GM20000 (cell line): ENCODE data around the gene BFSP1.

Experiments used
- DNase-seq: peaks from one replicate; pipeline ENCODE4 v3.0.0; 2012; ENCODE audit warnings: low spot score
- TF ChIP-seq, protein P1 (sequence below): IDR thresholded peaks from 2 replicates; pipeline ENCODE4 v1.5.1; 2012; ENCODE audit warnings: mild to moderate bottlenecking, control low read depth; ENCODE audit errors: extremely low read depth, missing control alignments

Gene BFSP1

GRCh38 chr20:17556837-17557674 is 25.9 kb upstream of the BFSP1 start:
- TF ChIP-seq, protein P1, sequence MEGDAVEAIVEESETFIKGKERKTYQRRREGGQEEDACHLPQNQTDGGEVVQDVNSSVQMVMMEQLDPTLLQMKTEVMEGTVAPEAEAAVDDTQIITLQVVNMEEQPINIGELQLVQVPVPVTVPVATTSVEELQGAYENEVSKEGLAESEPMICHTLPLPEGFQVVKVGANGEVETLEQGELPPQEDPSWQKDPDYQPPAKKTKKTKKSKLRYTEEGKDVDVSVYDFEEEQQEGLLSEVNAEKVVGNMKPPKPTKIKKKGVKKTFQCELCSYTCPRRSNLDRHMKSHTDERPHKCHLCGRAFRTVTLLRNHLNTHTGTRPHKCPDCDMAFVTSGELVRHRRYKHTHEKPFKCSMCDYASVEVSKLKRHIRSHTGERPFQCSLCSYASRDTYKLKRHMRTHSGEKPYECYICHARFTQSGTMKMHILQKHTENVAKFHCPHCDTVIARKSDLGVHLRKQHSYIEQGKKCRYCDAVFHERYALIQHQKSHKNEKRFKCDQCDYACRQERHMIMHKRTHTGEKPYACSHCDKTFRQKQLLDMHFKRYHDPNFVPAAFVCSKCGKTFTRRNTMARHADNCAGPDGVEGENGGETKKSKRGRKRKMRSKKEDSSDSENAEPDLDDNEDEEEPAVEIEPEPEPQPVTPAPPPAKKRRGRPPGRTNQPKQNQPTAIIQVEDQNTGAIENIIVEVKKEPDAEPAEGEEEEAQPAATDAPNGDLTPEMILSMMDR = no peak
- DNase-seq = no peak

DNA sequence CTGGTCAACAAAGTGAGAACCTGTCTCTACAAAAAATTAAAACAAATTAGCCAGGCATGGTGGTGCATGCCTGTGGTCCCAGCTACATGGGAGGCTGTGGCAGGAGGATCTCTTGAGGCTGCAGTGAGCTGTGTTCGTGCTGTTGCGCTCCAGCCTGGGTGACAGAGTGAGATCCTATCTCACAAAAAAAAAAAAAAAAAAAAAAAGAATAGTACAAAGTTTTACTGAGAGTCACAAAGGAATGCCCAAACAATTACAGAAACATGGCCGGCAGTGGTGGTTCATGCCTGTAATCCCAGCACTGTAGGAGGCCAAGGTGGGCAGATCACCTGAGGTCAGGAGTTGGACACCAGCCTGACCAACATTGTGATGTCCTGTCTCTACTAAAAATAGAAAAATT is 23.9 kb upstream of the BFSP1 start:
- DNase-seq = no peak
- TF ChIP-seq, protein P1 = no peak

DNA sequence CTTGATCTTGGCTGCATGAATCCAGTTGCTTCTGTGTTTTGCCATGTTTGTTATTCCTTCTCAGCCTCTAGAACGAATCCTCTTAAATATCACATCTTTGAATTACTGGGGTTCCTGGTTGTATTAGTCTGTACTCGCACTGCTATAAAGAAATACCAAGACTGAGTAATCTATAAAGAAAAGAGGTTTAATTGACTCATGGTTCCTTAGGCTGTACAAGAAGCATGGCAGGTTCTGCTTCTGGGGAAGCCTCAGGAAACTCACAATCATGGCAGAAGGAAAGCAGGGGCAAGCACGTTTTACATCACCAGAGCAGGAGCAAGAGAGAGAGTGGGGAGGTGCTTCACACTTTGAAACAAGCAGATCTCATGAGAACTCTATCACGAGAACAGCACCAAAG is 18.0 kb upstream of the BFSP1 start:
- no peak for DNase-seq
- TF ChIP-seq, protein P1 = no peak

GRCh38 chr20:17545127-17545526 is 13.9 kb upstream of the BFSP1 start:
- TF ChIP-seq, protein P1 = no peak

GRCh38 chr20:17543531-17544131 is 12.5 kb upstream of the BFSP1 start:
- TF ChIP-seq, protein P1 = no peak
- no peak for DNase-seq

More at GRCh38 chr20:17545127-17545526, 13.9 kb upstream of the BFSP1 start:
- DNase-seq = no peak

GRCh38 chr20:17542993-17543412 is 11.8 kb upstream of the BFSP1 start:
- TF ChIP-seq, protein P1 = no peak
- DNase-seq = no peak

DNA sequence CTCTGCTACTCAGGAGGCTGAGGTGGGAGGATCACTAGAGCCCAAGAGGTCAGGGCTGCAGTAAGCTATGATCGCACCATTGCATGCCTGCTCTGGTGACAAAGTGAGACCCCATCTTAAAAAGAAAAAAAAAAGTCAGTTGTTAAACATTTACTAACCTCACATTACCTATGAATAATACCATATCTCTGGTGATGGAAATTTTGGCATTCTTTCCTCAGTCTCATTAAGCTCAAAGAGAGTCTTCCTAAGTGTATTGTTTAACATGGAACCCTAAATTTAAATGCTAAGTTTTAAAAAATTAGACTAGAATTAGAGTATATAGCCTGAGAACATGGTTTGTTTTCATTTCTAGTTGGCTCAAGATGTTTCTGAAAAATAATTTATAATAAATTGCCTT is 11.3 kb upstream of the BFSP1 start:
- DNase-seq = no peak
- TF ChIP-seq, protein P1 = no peak
